Erythroblast (primary cell): ENCODE measurements around the gene DENND2A.
"Not testable (repeated sequence)": the region's sequence is repeated elsewhere in the genome, so short reads cannot be mapped to it uniquely, and the experiment has no call there.

Source experiments
- DNase-seq, 2 experiments: peaks; one replicate each; lab custom pipeline; 2025; lab: John Stamatoyannopoulos, UW
- GATA1 ChIP-seq: IDR thresholded peaks from 2 replicates; pipeline ENCODE4 v1.6.1; 2011; ENCODE audit warnings: low read depth, mild to moderate bottlenecking, control low read depth, low read length, moderate library complexity
- POLR2A ChIP-seq: IDR thresholded peaks from 2 replicates; pipeline ENCODE4 v1.6.1; 2011; ENCODE audit warnings: mild to moderate bottlenecking, low read length

The DENND2A gene

GRCh38 chr7:140562926-140563481, 77.6 kb downstream of the DENND2A start:
- DNase-seq = no peak
- TF ChIP-seq POLR2A (no peak), GATA1 (no peak)

GRCh38 chr7:140559410-140559809, 81.2 kb downstream of the DENND2A start:
- TF ChIP-seq GATA1 (no peak), POLR2A (no peak)
- DNase-seq = no peak

- TF ChIP-seq POLR2A (no peak), GATA1 (no peak)
- DNase-seq = no peak
Observed at GRCh38 chr7:140557809-140558518, 82.6 kb downstream of the DENND2A start.

GRCh38 chr7:140557069-140557468, 83.5 kb downstream of the DENND2A start:
- DNase-seq = no peak
- TF ChIP-seq GATA1 = no peak
- no peak for TF ChIP-seq POLR2A

GRCh38 chr7:140553236-140553635, 87.4 kb downstream of the DENND2A start:
- not testable (repeated sequence) for DNase-seq

- TF ChIP-seq GATA1 = no peak
- no peak for TF ChIP-seq POLR2A
- DNase-seq = no peak
Observed at GRCh38 chr7:140552240-140552679, 88.4 kb downstream of the DENND2A start.

- DNase-seq = no peak
Observed at GRCh38 chr7:140551355-140552239, 89.0 kb downstream of the DENND2A start.

GRCh38 chr7:140546947-140547346, 93.7 kb downstream of the DENND2A start:
- DNase-seq = no peak
- TF ChIP-seq GATA1 = no peak
- no peak for TF ChIP-seq POLR2A

More at GRCh38 chr7:140551355-140552239, 89.0 kb downstream of the DENND2A start:
- no peak for TF ChIP-seq GATA1

- TF ChIP-seq GATA1 (no peak), POLR2A (no peak)
- no peak for DNase-seq
Observed at GRCh38 chr7:140544388-140544826, 96.2 kb downstream of the DENND2A start.

- TF ChIP-seq POLR2A = no peak
- no peak for TF ChIP-seq GATA1
- no peak for DNase-seq
Observed at GRCh38 chr7:140542228-140542603, 98.4 kb downstream of the DENND2A start.

GRCh38 chr7:140541513-140542227, 98.9 kb downstream of the DENND2A start:
- TF ChIP-seq POLR2A = no peak
- no peak for TF ChIP-seq GATA1
- no peak for DNase-seq

GRCh38 chr7:140541176-140541512, 99.5 kb downstream of the DENND2A start:
- DNase-seq = no peak
- TF ChIP-seq POLR2A (no peak), GATA1 (no peak)

- DNase-seq = no peak
- TF ChIP-seq GATA1 (no peak), POLR2A (no peak)
Observed at GRCh38 chr7:140540136-140540777, 100.4 kb downstream of the DENND2A start.

- no peak for DNase-seq
- no peak for TF ChIP-seq GATA1
- TF ChIP-seq POLR2A = no peak
Observed at GRCh38 chr7:140539461-140539860, 101.2 kb downstream of the DENND2A start.
